Kidney (tissue), 14 donors: Measurements from ENCODE around the gene PIN4. TPM values are rescaled to one million over a fixed set of nuclear protein-coding genes. Genes with fewer than 3 reads are reported as not detected.
A peak's percentile ranks its signal among the peaks of the same experiment; 100 is the strongest.

Experiments
- DNase-seq, 5 donors: peaks; one replicate each; pipeline ENCODE4 v3.0.0-alpha.2; 2013 to 2020
- FAIRE-seq: peaks from 2 replicates; lab custom pipeline; 2012; peaks lifted over from hg19 to GRCh38; lab: Jason Lieb, UNC
- H3K27ac ChIP-seq, 2 donors: one replicate each; pipeline ENCODE4 v1.7.0; 2013; ENCODE audit warnings: low read depth in 2 of 2, low read length in 2 of 2, inconsistent platforms in 1 of 2
- H3K27me3 ChIP-seq: one replicate; pipeline ENCODE4 v1.7.1; 2013; ENCODE audit warnings: low read length, inconsistent platforms; ENCODE audit not compliant: control insufficient read depth, insufficient read depth
- H3K36me3 ChIP-seq, 3 donors: one replicate each; pipeline versions ENCODE4 v1.7.0 to v1.7.1; 2013; ENCODE audit warnings: low read length in 3 of 3, control low read depth in 1 of 3, inconsistent platforms in 1 of 3; ENCODE audit not compliant: insufficient read depth in 3 of 3, control insufficient read depth in 2 of 3
- H3K4me1 ChIP-seq, 3 donors: one replicate each; pipeline versions ENCODE4 v1.7.0 to v1.7.1; 2013; ENCODE audit warnings: low read length in 3 of 3, inconsistent platforms in 1 of 3, low read depth in 1 of 3; ENCODE audit not compliant: control insufficient read depth in 2 of 3, insufficient read depth in 2 of 3
- H3K4me3 ChIP-seq, 3 donors: one replicate each; pipeline versions ENCODE4 v1.7.0 to v1.8.1; 2013; ENCODE audit warnings: low read length in 3 of 3, control low read depth in 1 of 3, inconsistent platforms in 1 of 3
- H3K9ac ChIP-seq, 3 donors: one replicate each; pipeline versions ENCODE4 v1.7.0 to v1.7.1; 2013; ENCODE audit warnings: low read length in 3 of 3, control low read depth in 1 of 3, inconsistent platforms in 1 of 3
- H3K9me3 ChIP-seq, 3 donors: one replicate each; pipeline versions ENCODE4 v1.7.0 to v1.7.1; 2013; ENCODE audit warnings: low read length in 3 of 3, control low read depth in 1 of 3, inconsistent platforms in 1 of 3; ENCODE audit not compliant: control insufficient read depth in 2 of 3, insufficient read depth in 1 of 3
- CTCF ChIP-seq: IDR thresholded peaks from 3 replicates; pipeline ENCODE4 v1.5.1; 2012; ENCODE audit warnings: mild to moderate bottlenecking, moderate library complexity, borderline replicate concordance; ENCODE audit not compliant: insufficient read depth; ENCODE audit errors: extremely low read depth
- intact Hi-C: fragments of 100-400 bp; cut with DNase I; formaldehyde crosslinking; loops from one replicate; pipeline ENCODE4 v1.11.1; 2022
- polyA plus RNA-seq: library from polyadenylated mRNA; stranded (reverse); fragments of 350-450 nt; fragmentation: Illumina TruSeq; extraction: RNeasy Lipid Tissue Mini Kit (QIAGEN cat#74804); gene quantifications from one replicate; pipeline ENCODE4 v1.2.3, GENCODE V29; 2014; ENCODE audit warnings: low read depth, low replicate concordance; ENCODE audit not compliant: insufficient read depth
- total RNA-seq: library from RNA; stranded (reverse); fragmentation: NEBNext Ultra II Directional; extraction: Animal tissue kit (Norgen Biotek cat#: 25700); gene quantifications from one replicate; pipeline ENCODE4 v1.2.1, GENCODE V29; 2021
- donor health status: control.
- donor health status: control.
- donor health status: control.
- donor health status: control.
- donor health status: control.
- donor health status: DM: yes; HTN: yes; CAD: no.
- donor health status: Normal renal cell carcinoma (clear cell type).

Gene PIN4
- total and polyA plus RNA-seq, 2 donors from 2014 or later = 11.0 to 50.9 TPM

DNA sequence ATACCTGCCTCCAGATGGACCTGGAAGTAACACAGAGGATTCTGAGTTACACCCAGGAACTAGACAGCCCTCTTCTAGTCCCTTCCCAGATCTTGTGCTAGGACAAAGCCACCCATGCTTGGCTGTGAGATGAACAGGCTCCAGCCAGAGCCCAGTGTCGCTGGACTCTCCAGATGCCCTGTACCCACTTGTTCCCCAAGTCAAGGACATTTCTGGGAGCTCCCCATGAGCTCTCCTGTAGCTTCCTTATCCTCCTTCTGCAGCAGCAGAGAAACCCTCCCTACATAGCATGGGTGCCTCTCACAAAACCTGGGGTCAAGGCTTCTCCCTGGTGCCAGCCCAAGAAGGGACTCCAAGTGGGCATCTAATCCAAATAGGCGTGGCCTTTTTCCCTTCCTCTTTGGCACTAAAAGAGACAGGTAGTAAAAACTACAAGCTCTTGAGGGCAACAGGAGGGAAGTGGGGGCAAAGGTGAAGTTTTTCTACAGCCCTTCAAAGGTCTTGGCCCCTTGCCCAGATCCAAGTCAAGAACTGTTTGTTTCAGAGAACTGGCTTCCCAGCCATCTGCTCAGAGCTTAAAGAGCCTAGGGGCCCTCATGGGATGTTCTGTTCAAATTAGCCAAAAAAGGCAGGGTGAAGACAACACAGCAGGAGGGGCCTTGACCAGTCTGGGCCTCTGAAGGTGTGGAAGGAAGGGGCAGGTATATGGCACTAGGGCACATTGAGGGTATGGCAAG is 65.8 kb downstream of the PIN4 start:
- Histone ChIP-seq H3K4me3 (no peak overlapping the region), H3K9me3 (no peaks in the 10 kb centered on the region), H3K4me1 (peaks cover 0 to 3% (median 0%) of the 10 kb centered on the region in 3 donors), H3K27me3 (no peaks in the 10 kb centered on the region), H3K27ac (no peak overlapping the region), H3K9ac (no peak overlapping the region), H3K36me3 (no peaks in the 10 kb centered on the region)
- TF ChIP-seq CTCF = no peak
- FAIRE-seq (no peak), DNase-seq (peak in 1 of 5 donors; percentile 38)
- intact Hi-C loops = no loop called here

Other genes with a start within 250 kb of the PIN4 start
- gene RTL5, start 49.8 kb upstream of the PIN4 start, total RNA-seq = 6.9 TPM
- gene RTL5, start 49.8 kb upstream of the PIN4 start, polyA plus RNA-seq = 5.7 TPM
- 0.16 TPM for gene ERCC6L, start 57.3 kb downstream of the PIN4 start, total RNA-seq
- not detected for gene ERCC6L, start 57.3 kb downstream of the PIN4 start, polyA plus RNA-seq
- 1,027 TPM for gene RPS4X, start 95.5 kb downstream of the PIN4 start, total RNA-seq
- 1,047 TPM for gene RPS4X, start 95.5 kb downstream of the PIN4 start, polyA plus RNA-seq
- gene CITED1, start 124.2 kb downstream of the PIN4 start, total RNA-seq = 3.8 TPM
- 1.5 TPM for gene CITED1, start 124.2 kb downstream of the PIN4 start, polyA plus RNA-seq